HepG2 (cell line): ENCODE results near the gene GDF11. TPM values are rescaled to one million over a fixed set of nuclear protein-coding genes. Genes with fewer than 3 reads are reported as not detected.
A peak's percentile ranks its signal among the peaks of the same experiment; 100 is the strongest.

Source experiments
- AGO1 ChIP-seq: fragments of 200-400 bp; formaldehyde crosslinking; IDR thresholded peaks from 2 replicates; pipeline ENCODE4 v1.6.1; 2017; ENCODE audit warnings: mild to moderate bottlenecking, low read depth, low read length, moderate library complexity; ENCODE audit not compliant: poor library complexity, severe bottlenecking
- CBX5 ChIP-seq: sonication (generic); formaldehyde crosslinking; IDR thresholded peaks from 2 replicates; pipeline ENCODE4 v1.4.0; 2020; ENCODE audit warnings: missing genetic modification reagents, borderline replicate concordance
- DPF2 ChIP-seq: sonication (generic); formaldehyde crosslinking; IDR thresholded peaks from 2 replicates; pipeline ENCODE4 v1.4.0; 2020; ENCODE audit warnings: mild to moderate bottlenecking, low read depth, missing genetic modification reagents, borderline replicate concordance
- ELK4 ChIP-seq: sonication (generic); formaldehyde crosslinking; IDR thresholded peaks from 2 replicates; pipeline ENCODE4 v1.9.0; 2021; ENCODE audit warnings: missing genetic modification reagents, borderline replicate concordance
- GABPA ChIP-seq, 2 experiments: IDR thresholded peaks; 2 replicates each; pipeline ENCODE4 v1.6.1; 2011 to 2016; ENCODE audit warnings: low read depth in 2 of 2, low read length in 1 of 2, missing biosample characterization in 1 of 2, missing genetic modification characterization in 1 of 2
- HOXD1 ChIP-seq: sonication (generic); formaldehyde crosslinking; IDR thresholded peaks from 2 replicates; pipeline ENCODE4 v1.5.0; 2020; ENCODE audit warnings: missing genetic modification reagents
- KAT2B ChIP-seq: fragments of 150-350 bp; IDR thresholded peaks from 2 replicates; pipeline ENCODE4 v1.6.1; 2014; ENCODE audit warnings: low read depth, low read length, borderline replicate concordance
- KLF6 ChIP-seq: IDR thresholded peaks from 2 replicates; pipeline ENCODE4 v1.8.0; 2016; ENCODE audit warnings: missing biosample characterization, missing genetic modification reagents
- REXO4 ChIP-seq: sonication (generic); formaldehyde crosslinking; IDR thresholded peaks from 2 replicates; pipeline ENCODE4 v1.8.0; 2022; ENCODE audit warnings: missing genetic modification reagents, mild to moderate bottlenecking, borderline replicate concordance
- SAP130 ChIP-seq: IDR thresholded peaks from 2 replicates; pipeline ENCODE4 v1.6.1; 2016; ENCODE audit warnings: low read depth
- SATB2 ChIP-seq: sonication (generic); formaldehyde crosslinking; IDR thresholded peaks from 2 replicates; pipeline ENCODE4 v1.5.0; 2020; ENCODE audit warnings: missing genetic modification reagents
- SKI ChIP-seq: fragments of 450-650 bp; IDR thresholded peaks from one replicate; pipeline ENCODE4 v1.6.1; 2018; ENCODE audit warnings: mild to moderate bottlenecking; ENCODE audit not compliant: partially characterized antibody
- STAG1 ChIP-seq: sonication (generic); formaldehyde crosslinking; IDR thresholded peaks from 2 replicates; pipeline ENCODE4 v1.4.0; 2020; ENCODE audit warnings: missing genetic modification reagents
- ZFP37 ChIP-seq: sonication (generic); formaldehyde crosslinking; IDR thresholded peaks from 2 replicates; pipeline ENCODE4 v1.4.0; 2020; ENCODE audit warnings: missing genetic modification reagents, borderline replicate concordance
- ZFP41 ChIP-seq: sonication (generic); formaldehyde crosslinking; IDR thresholded peaks from 2 replicates; pipeline ENCODE4 v1.4.0; 2020; ENCODE audit warnings: mild to moderate bottlenecking, missing genetic modification reagents, borderline replicate concordance
- ZNF331 ChIP-seq: sonication (generic); formaldehyde crosslinking; IDR thresholded peaks from 2 replicates; pipeline ENCODE4 v1.4.0; 2020; ENCODE audit warnings: missing genetic modification reagents
- ZNF343 ChIP-seq: sonication (generic); formaldehyde crosslinking; IDR thresholded peaks from 2 replicates; pipeline ENCODE4 v1.4.0; 2020; ENCODE audit warnings: mild to moderate bottlenecking, missing genetic modification reagents
- ZNF350 ChIP-seq: sonication (generic); formaldehyde crosslinking; IDR thresholded peaks from 2 replicates; pipeline ENCODE4 v1.4.0; 2020; ENCODE audit warnings: mild to moderate bottlenecking, low read depth, missing genetic modification reagents, borderline replicate concordance
- ZNF549 ChIP-seq: sonication (generic); formaldehyde crosslinking; IDR thresholded peaks from 2 replicates; pipeline ENCODE4 v1.5.0; 2020; ENCODE audit warnings: missing genetic modification reagents
- ZNF724P ChIP-seq: sonication (generic); formaldehyde crosslinking; IDR thresholded peaks from 2 replicates; pipeline ENCODE4 v1.8.0; 2022; ENCODE audit warnings: missing genetic modification reagents, borderline replicate concordance
- polyA plus RNA-seq, 8 experiments: library from polyadenylated mRNA; depleted of rRNA in 3 of 8; stranded (reverse) in 7 of 8; unstranded in 1 of 8; fragments of >200 nt; fragmentation: Illumina TruSeq in 4 of 8; extraction: Trizol in 4 of 8; gene quantifications; 2 replicates each; pipeline versions ENCODE4 v1.2.1 to v1.2.3, GENCODE V29; 2011 to 2016; ENCODE audit warnings: low read depth in 4 of 8, missing spikeins in 1 of 8, mixed read lengths in 1 of 8; ENCODE audit not compliant: insufficient read depth in 1 of 8
- total RNA-seq, 5 experiments: library from RNA; depleted of rRNA; stranded (reverse); fragments of >200 nt; fragmentation: Illumina TruSeq; extraction: Trizol; gene quantifications; 2 replicates each; pipeline ENCODE4 v1.2.3, GENCODE V29; 2016; ENCODE audit warnings: low read depth in 1 of 5
- TF ChIP-seq, protein P1 (sequence below): sonication (generic); formaldehyde crosslinking; IDR thresholded peaks from 2 replicates; pipeline ENCODE4 v1.5.0; 2020; ENCODE audit warnings: mild to moderate bottlenecking, missing genetic modification reagents, borderline replicate concordance
- TF ChIP-seq, protein P2 (sequence below): sonication (generic); formaldehyde crosslinking; IDR thresholded peaks from 2 replicates; pipeline ENCODE4 v1.5.0; 2020; ENCODE audit warnings: mild to moderate bottlenecking, missing genetic modification reagents
- TF ChIP-seq, protein P3 (sequence below), 2 experiments: sonication (generic) in 1 of 2; formaldehyde crosslinking in 1 of 2; IDR thresholded peaks; 2 replicates each; pipeline versions ENCODE4 v1.4.0 to v1.6.1; 2018 to 2020; ENCODE audit warnings: missing genetic modification reagents in 2 of 2, borderline replicate concordance in 1 of 2, low read depth in 1 of 2, mild to moderate bottlenecking in 1 of 2, missing biosample characterization in 1 of 2

GDF11 gene
- total and polyA plus RNA-seq, 2 of the 13 experiments (the other 11 are each of a cell fraction or from before 2014, with no cell fraction given) = 0.63 to 1.5 TPM

- TF ChIP-seq, protein P1, sequence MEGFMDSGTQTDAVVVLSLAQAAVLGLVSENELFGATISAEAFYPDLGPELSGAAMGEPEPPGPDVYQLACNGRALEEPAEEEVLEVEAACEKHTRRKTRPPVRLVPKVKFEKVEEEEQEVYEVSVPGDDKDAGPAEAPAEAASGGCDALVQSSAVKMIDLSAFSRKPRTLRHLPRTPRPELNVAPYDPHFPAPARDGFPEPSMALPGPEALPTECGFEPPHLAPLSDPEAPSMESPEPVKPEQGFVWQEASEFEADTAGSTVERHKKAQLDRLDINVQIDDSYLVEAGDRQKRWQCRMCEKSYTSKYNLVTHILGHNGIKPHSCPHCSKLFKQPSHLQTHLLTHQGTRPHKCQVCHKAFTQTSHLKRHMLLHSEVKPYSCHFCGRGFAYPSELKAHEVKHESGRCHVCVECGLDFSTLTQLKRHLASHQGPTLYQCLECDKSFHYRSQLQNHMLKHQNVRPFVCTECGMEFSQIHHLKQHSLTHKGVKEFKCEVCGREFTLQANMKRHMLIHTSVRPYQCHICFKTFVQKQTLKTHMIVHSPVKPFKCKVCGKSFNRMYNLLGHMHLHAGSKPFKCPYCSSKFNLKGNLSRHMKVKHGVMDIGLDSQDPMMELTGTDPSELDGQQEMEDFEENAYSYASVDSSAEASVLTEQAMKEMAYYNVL = no peak
- 0 out of 2 replicates have a peak, but pooled peaks have one; percentile 1 for TF ChIP-seq ZNF350 (CRISPR knock-in tag)
- TF ChIP-seq ZNF343 = 0 out of 2 replicates have a peak, but pooled peaks have one; percentile 50
- TF ChIP-seq ELK4 = no peak
- no peak for TF ChIP-seq ZNF724P
- no peak for TF ChIP-seq REXO4 (CRISPR knock-in tag)
- TF ChIP-seq, protein P2, sequence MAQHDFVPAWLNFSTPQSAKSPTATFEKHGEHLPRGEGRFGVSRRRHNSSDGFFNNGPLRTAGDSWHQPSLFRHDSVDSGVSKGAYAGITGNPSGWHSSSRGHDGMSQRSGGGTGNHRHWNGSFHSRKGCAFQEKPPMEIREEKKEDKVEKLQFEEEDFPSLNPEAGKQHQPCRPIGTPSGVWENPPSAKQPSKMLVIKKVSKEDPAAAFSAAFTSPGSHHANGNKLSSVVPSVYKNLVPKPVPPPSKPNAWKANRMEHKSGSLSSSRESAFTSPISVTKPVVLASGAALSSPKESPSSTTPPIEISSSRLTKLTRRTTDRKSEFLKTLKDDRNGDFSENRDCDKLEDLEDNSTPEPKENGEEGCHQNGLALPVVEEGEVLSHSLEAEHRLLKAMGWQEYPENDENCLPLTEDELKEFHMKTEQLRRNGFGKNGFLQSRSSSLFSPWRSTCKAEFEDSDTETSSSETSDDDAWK (CRISPR knock-in tag) = no peak
- TF ChIP-seq SKI = no peak
- TF ChIP-seq AGO1 = peak; percentile 70
- no peak for TF ChIP-seq GABPA (IDR thresholded peaks at IDR 0.05; ENCODE audit: low read depth, low read length)
- 0 out of 2 replicates have a peak, but pooled peaks have one; percentile 6 for TF ChIP-seq GABPA (CRISPR knock-in tag; IDR thresholded peaks at IDR 0.05; ENCODE audit: low read depth)
- peak; percentile 80 for TF ChIP-seq STAG1
- TF ChIP-seq ZNF549 (CRISPR knock-in tag) = no peak
- TF ChIP-seq DPF2 (CRISPR knock-in tag) = no peak
- no peak for TF ChIP-seq SATB2
- peak; percentile 61 for TF ChIP-seq ZNF331 (CRISPR knock-in tag)
- no peak for TF ChIP-seq KAT2B
- TF ChIP-seq HOXD1 (CRISPR knock-in tag) = no peak
- TF ChIP-seq CBX5 (CRISPR knock-in tag) = 0 out of 2 replicates have a peak, but pooled peaks have one; percentile 23
- no peak for TF ChIP-seq ZFP41 (CRISPR knock-in tag)
- no peak for TF ChIP-seq ZFP37 (CRISPR knock-in tag)
- 0 out of 2 replicates have a peak, but pooled peaks have one; percentile 28 for TF ChIP-seq KLF6 (CRISPR knock-in tag)
- TF ChIP-seq, protein P3, sequence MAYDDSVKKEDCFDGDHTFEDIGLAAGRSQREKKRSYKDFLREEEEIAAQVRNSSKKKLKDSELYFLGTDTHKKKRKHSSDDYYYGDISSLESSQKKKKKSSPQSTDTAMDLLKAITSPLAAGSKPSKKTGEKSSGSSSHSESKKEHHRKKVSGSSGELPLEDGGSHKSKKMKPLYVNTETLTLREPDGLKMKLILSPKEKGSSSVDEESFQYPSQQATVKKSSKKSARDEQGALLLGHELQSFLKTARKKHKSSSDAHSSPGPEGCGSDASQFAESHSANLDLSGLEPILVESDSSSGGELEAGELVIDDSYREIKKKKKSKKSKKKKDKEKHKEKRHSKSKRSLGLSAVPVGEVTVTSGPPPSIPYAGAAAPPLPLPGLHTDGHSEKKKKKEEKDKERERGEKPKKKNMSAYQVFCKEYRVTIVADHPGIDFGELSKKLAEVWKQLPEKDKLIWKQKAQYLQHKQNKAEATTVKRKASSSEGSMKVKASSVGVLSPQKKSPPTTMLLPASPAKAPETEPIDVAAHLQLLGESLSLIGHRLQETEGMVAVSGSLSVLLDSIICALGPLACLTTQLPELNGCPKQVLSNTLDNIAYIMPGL (CRISPR knock-in tag; IDR thresholded peaks at IDR 0.05; ENCODE audit: borderline replicate concordance in 1 of 2, low read depth in 1 of 2) = peak in 1 of 2 experiments; percentile 41; a peak in 2 of 4 replicates
- TF ChIP-seq SAP130 (CRISPR knock-in tag) = 0 out of 2 replicates have a peak, but pooled peaks have one; percentile 12
Measured at GRCh38 chr12:55720894-55721444, 22.0 kb upstream of the GDF11 start (continued).
